OCI-LY1 (cell line): ENCODE data around the gene LYRM9.

ENCODE experiments used
- H2AFZ ChIP-seq: fragments of 200-600 bp; sonication (generic), shearing (Covaris generic); 2 replicates; pipeline ENCODE4 v1.6.0; 2014; ENCODE audit warnings: antibody characterized with exemption, mild to moderate bottlenecking, low read length
- H3F3A ChIP-seq: fragments of 200-600 bp; sonication (generic), shearing (Covaris generic); 2 replicates; pipeline ENCODE4 v1.6.0; 2014; ENCODE audit warnings: mild to moderate bottlenecking, antibody characterized with exemption, low read length, moderate library complexity; ENCODE audit not compliant: insufficient read depth
- H3K27ac ChIP-seq: fragments of 200-600 bp; sonication (generic); 2 replicates; pipeline ENCODE4 v1.5.1; 2014; ENCODE audit warnings: low read length, mixed run types, mild to moderate bottlenecking, low read depth; ENCODE audit not compliant: poor library complexity, severe bottlenecking
- H3K27me3 ChIP-seq: fragments of 200-600 bp; sonication (generic); 2 replicates; pipeline ENCODE4 v1.6.0; 2014; ENCODE audit warnings: antibody characterized with exemption, mild to moderate bottlenecking, low read length, moderate library complexity; ENCODE audit not compliant: insufficient read depth
- H3K36me3 ChIP-seq: fragments of 200-600 bp; sonication (generic); 2 replicates; pipeline ENCODE4 v1.6.1; 2014; ENCODE audit warnings: mild to moderate bottlenecking, antibody characterized with exemption, low read length, moderate library complexity, mixed read lengths; ENCODE audit not compliant: insufficient read depth
- H3K4me1 ChIP-seq: fragments of 200-600 bp; sonication (generic); 2 replicates; pipeline ENCODE4 v1.5.1; 2014; ENCODE audit warnings: mild to moderate bottlenecking, low read length, moderate library complexity; ENCODE audit not compliant: insufficient read depth, severe bottlenecking
- H3K4me2 ChIP-seq: fragments of 200-600 bp; sonication (generic), shearing (Covaris generic); 2 replicates; pipeline ENCODE4 v1.6.1; 2014; ENCODE audit warnings: low read length
- H3K4me3 ChIP-seq: fragments of 200-600 bp; sonication (generic); 2 replicates; pipeline ENCODE4 v1.5.1; 2014; ENCODE audit warnings: low read length, low read depth, mild to moderate bottlenecking, mixed read lengths; ENCODE audit not compliant: poor library complexity, severe bottlenecking
- H3K79me2 ChIP-seq: fragments of 200-600 bp; shearing (Covaris generic); 2 replicates; pipeline ENCODE4 v1.6.1; 2016; ENCODE audit warnings: mixed run types, low read length, mixed read lengths; ENCODE audit not compliant: insufficient read depth
- H3K9ac ChIP-seq: fragments of 200-600 bp; sonication (generic), shearing (Covaris generic); 2 replicates; pipeline ENCODE4 v1.6.1; 2014; ENCODE audit warnings: mild to moderate bottlenecking, low read length, mixed read lengths
- H3K9me2 ChIP-seq: fragments of 200-600 bp; sonication (generic), shearing (Covaris generic); 2 replicates; pipeline ENCODE4 v1.6.1; 2014; ENCODE audit warnings: low read depth, mild to moderate bottlenecking, low read length, mixed read lengths
- H3K9me3 ChIP-seq: fragments of 200-600 bp; shearing (Covaris generic); 2 replicates; pipeline ENCODE4 v1.6.1; 2014; ENCODE audit warnings: low read length, mixed read lengths
- H4K20me1 ChIP-seq: fragments of 200-600 bp; sonication (generic), shearing (Covaris generic); 2 replicates; pipeline ENCODE4 v1.6.0; 2016; ENCODE audit warnings: mild to moderate bottlenecking, low read length; ENCODE audit not compliant: insufficient read depth
- EZH2 ChIP-seq: fragments of 200-600 bp; sonication (generic), shearing (Covaris generic); IDR thresholded peaks from 2 replicates; pipeline ENCODE4 v1.8.0; 2017; ENCODE audit warnings: borderline replicate concordance, mixed run types, mild to moderate bottlenecking, antibody characterized with exemption, low read length, moderate library complexity, mixed read lengths
- TF ChIP-seq, protein P1 (sequence below): fragments of 200-600 bp; sonication (generic), shearing (Covaris generic); IDR thresholded peaks from 2 replicates; pipeline ENCODE4 v1.5.1; 2017; ENCODE audit warnings: mild to moderate bottlenecking, antibody characterized with exemption, low read length, moderate library complexity, mixed read lengths

The LYRM9 gene

DNA sequence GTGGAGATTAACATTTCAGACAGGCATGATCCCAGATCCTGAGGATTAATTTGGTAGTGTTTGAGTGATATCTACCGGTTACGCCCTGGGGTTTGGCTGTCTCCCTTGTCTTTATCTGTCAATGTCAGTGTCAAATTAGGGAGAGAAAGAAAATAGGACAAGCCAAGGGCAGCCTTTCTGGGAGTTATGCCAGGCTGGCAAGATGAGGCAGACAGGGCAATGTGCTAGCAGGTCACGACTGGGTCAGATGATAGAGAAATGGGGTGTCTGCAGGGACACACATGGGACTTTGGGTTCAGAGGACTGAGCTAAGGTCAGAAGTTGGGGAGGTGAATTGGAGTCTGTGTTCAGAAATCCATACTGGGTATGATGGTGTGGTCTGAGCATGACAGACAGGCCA is 27.4 kb upstream of the LYRM9 start:
- H3K4me3 ChIP-seq, result no peak overlapping the region
- no peaks in the 10 kb centered on the region for H3K4me1 ChIP-seq
- no peaks in the 10 kb centered on the region for H3K79me2 ChIP-seq
- no peak overlapping the region for H3K27ac ChIP-seq
- no peaks in the 10 kb centered on the region for H4K20me1 ChIP-seq
- H3K4me2 ChIP-seq, result no peak overlapping the region
- H3K9ac ChIP-seq, result no peak overlapping the region
- TF ChIP-seq EZH2, result no peak
- TF ChIP-seq, protein P1, sequence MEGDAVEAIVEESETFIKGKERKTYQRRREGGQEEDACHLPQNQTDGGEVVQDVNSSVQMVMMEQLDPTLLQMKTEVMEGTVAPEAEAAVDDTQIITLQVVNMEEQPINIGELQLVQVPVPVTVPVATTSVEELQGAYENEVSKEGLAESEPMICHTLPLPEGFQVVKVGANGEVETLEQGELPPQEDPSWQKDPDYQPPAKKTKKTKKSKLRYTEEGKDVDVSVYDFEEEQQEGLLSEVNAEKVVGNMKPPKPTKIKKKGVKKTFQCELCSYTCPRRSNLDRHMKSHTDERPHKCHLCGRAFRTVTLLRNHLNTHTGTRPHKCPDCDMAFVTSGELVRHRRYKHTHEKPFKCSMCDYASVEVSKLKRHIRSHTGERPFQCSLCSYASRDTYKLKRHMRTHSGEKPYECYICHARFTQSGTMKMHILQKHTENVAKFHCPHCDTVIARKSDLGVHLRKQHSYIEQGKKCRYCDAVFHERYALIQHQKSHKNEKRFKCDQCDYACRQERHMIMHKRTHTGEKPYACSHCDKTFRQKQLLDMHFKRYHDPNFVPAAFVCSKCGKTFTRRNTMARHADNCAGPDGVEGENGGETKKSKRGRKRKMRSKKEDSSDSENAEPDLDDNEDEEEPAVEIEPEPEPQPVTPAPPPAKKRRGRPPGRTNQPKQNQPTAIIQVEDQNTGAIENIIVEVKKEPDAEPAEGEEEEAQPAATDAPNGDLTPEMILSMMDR, result no peak
- H3K36me3 ChIP-seq, result no peaks in the 10 kb centered on the region
- no peaks in the 10 kb centered on the region for H3F3A ChIP-seq
- H3K9me3 ChIP-seq, result no peaks in the 10 kb centered on the region
- H3K27me3 ChIP-seq, result no peaks in the 10 kb centered on the region
- no peaks in the 10 kb centered on the region for H3K9me2 ChIP-seq
- H2AFZ ChIP-seq, result no peak overlapping the region

DNA sequence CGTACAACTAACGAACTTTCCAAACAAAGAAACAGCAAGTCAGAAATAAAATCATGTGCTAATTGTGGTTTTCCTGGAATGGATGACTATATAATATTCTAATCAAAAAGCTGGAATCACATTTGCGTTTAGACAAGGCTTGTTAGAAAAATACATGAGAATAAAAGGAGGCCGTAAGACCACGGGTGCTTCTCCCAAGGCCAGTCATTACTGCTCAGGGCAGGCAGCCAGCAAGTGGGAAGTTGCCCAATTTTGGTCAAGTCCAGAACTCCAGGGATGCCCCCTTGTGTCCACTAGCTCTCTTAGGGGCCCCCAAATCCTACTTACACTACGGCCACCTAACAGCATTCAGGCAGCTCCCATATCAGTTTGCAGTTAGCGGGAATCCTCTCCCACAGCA is 25.9 kb upstream of the LYRM9 start:
- Histone ChIP-seq H3K79me2 (no peaks in the 10 kb centered on the region), H3K9me2 (no peaks in the 10 kb centered on the region), H3K4me2 (no peak overlapping the region), H3K27me3 (no peaks in the 10 kb centered on the region), H3F3A (no peaks in the 10 kb centered on the region), H3K4me1 (no peaks in the 10 kb centered on the region), H3K9me3 (no peaks in the 10 kb centered on the region), H4K20me1 (no peaks in the 10 kb centered on the region), H3K9ac (no peak overlapping the region), H3K4me3 (no peak overlapping the region), H3K36me3 (no peaks in the 10 kb centered on the region), H3K27ac (no peak overlapping the region), H2AFZ (no peak overlapping the region)
- TF ChIP-seq, protein P1, result no peak
- TF ChIP-seq EZH2, result no peak

DNA sequence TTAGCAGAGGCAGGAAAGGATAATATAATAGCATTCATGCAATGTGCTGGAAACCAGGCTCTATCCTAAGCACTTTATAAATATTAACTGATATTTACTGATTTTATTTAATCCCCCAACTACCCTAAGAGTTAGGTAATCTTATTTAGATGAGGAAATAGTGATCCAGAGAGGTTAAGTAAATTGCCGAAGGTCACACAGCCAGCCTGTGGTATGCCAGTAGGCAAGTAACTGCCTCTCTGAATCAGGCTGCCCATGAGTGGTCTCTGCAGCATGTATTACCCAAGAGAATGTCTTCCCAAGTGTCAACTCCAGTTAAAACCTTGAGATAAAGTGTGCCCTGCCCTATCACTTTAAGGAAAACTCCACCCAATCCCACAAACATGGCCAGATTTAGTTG is 25.3 kb upstream of the LYRM9 start:
- Histone ChIP-seq H3F3A (no peaks in the 10 kb centered on the region), H3K27ac (no peak overlapping the region), H3K36me3 (no peaks in the 10 kb centered on the region), H3K27me3 (no peaks in the 10 kb centered on the region), H3K9me2 (no peaks in the 10 kb centered on the region), H3K9me3 (no peaks in the 10 kb centered on the region), H3K4me3 (no peak overlapping the region), H3K79me2 (no peaks in the 10 kb centered on the region), H3K4me1 (no peaks in the 10 kb centered on the region), H2AFZ (no peak overlapping the region), H4K20me1 (no peaks in the 10 kb centered on the region), H3K9ac (no peak overlapping the region), H3K4me2 (no peak overlapping the region)
- TF ChIP-seq EZH2, result no peak
- TF ChIP-seq, protein P1, result no peak
